Measurements from ENCODE around the gene ARHGAP15.

ARHGAP15 gene

GRCh38 chr2:143280097-143280757, 151.0 kb downstream of the ARHGAP15 start:
- no peak for FAIRE-seq

DNA sequence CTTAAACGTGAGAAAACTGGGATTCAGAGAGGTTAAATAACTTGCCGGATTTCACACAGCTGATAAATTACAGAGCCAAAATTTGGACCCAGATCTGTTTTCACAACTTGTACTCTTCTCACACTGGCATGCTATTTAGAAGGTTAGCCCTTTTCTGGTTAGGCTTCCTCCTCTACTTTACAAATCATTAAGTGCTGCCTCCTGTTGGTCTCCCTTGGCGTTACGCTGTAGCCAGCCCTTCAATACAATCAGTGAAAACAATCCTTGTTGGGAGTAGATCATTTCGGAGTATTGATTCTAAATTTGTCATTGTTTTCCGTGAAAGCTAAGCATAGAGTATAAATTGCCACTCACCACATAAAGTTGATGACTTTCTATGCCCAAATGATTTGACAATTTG, 153.5 kb downstream of the ARHGAP15 start:
- FAIRE-seq: no peak

DNA sequence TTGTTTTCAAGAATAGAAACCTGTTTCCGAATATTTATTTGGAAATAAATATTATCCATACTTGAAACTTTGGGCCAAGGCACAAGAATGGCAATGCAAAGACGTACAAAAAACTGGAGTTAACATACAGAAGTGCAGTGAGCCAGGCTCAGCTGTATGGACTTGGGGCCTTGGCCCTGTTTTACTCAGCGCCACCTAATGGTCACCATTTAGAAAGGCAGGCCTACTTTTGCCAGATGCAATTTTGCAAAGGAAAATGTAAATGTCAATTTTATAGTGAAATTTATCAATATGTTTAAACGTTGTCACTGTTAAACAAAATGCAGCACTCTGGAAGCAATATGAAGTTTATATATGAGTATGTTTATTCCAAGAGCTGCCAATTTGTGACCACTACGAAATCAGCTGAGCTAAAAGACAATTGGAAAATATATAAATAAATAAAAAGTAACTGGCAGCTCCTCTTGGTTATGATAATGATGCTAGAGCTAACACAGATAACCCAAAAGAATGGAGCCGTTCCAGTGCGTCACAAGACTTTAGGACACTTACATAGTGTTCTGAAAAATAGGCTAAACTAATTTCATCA, 155.0 kb downstream of the ARHGAP15 start:
- no peak for FAIRE-seq

GRCh38 chr2:143289025-143289424, 159.8 kb downstream of the ARHGAP15 start:
- FAIRE-seq: no peak

DNA sequence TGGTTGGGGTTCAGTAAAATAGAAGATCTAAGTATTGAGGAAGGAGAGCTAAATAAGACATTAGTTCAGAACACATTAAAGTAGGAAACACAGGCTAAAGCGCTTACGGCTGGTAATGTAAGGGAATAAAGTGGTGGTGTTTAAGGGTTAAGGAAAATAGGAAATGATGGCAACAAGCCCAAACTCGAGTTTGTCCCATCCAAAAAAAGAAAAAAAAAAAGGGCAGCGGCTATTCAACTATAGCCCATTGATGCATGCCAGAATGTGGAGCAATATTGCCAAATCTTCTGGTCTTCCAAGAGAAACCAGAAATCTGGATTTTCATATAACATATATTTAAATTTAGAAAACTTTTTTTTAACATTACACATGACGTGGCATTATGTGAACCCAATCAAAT, 161.0 kb downstream of the ARHGAP15 start:
- no peak for FAIRE-seq

GRCh38 chr2:143294068-143294467, 164.8 kb downstream of the ARHGAP15 start:
- no peak for FAIRE-seq

- no peak for FAIRE-seq
These were observed 166.9 kb downstream of the ARHGAP15 start for GRCh38 chr2:143296089-143296488.

DNA sequence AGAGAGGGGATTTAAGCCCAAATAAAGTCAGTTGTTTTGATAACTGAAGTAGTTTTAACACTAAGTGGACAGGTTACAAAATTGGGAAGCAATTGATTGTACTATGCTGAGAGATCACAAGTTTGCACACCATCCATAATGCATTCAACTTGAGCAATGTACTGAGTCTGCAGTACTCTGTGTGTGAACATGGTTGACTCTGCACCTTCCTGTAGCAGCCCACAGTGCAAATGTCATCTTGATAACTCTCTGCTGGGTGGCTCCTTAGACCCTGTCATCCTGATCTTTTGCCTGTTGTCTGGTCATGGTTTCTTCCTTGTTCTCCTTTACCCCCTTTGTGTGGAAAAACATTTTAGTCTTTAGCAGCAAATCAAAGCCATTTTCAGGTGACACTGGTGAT, 168.0 kb downstream of the ARHGAP15 start:
- FAIRE-seq: no peak

- no peak for FAIRE-seq
These were observed 171.3 kb downstream of the ARHGAP15 start for GRCh38 chr2:143300536-143300935.

DNA sequence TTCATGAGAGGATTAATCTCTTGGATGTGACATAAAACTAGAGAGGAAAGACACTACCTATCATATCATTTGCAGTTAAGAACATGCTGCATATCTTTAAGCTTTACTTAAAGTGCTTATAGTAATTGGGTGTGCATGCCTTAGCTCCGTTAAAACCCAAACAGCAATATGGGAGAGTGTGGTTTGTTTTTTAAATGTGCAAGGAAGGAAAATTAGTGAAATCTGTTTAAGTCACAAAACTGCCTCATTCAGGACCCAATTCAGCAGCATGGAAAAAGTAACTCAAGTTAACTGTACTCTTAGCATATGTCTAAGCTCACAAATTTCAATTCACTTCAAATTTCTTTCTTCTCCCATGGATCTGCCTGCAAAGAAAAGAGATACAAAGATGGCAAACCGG, 182.2 kb downstream of the ARHGAP15 start:
- FAIRE-seq: no peak

DNA sequence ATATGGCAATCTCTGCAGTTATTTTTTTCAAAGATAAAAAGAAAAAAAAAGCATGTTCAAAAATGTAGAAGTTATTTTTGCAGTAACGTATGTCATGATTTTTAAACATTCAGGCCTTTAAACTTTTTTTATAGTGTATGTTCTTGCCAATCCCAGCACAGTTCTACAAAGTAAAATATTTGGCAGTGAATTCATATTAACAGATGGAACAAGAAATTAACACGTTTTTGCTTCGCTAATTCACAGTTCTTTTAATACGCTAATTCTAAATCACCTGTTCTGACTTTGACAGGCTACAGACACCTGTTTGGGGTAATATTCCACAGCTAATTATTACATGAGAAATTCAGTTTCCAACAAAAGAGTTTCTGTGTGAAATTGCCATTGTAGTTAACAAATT, 183.2 kb downstream of the ARHGAP15 start:
- FAIRE-seq: no peak

DNA sequence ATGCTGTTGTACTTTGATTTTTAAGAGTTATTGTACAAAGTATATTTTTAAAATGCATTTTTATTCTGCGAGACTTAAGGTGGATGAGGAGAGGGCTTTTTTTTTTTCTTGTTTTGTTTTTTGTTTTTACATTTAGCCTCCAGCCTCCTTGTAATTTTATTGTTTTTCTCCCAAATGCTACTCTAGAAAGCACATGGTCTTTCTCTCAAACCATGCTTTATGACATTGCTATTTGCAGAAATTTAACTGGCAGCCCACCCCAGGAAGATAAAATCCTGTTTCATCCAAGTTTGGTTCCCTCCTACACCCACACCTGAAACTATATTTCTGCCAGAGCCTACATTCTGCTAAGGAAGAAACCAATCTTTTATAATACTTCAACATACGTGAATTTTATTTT, 184.6 kb downstream of the ARHGAP15 start:
- FAIRE-seq: no peak

- FAIRE-seq: no peak
These were observed 192.8 kb downstream of the ARHGAP15 start for GRCh38 chr2:143321994-143322393.

GRCh38 chr2:143329288-143329687, 200.1 kb downstream of the ARHGAP15 start:
- FAIRE-seq: no peak

DNA sequence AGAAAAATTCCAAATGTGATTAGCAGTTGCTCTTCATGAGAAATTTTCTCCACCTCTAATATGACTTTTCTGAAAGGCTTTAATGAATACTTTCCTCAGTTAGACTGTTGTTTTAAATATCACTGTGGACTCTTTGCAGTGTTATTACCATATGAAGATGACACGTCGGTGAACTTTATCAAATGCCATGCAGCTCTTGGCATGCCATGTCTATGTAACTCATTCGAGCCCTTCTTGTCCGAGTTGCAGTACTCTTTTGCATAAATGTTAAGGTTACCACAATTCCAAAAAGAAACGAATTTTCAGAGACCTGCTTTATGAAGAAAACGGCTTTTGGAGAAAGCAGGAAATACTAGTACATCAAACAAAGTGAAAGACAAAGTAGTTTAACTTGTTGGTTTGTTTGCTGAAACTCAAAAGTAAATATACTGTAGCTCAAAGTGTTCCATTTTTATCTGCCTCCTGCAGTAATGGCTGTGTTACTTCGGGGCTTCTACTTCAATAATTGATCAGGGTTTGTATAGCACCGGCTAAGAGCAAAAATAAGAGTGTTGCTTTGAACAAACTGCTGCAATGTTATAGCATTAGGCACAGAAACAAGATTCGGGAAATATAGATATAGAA, 204.1 kb downstream of the ARHGAP15 start:
- no peak for FAIRE-seq

DNA sequence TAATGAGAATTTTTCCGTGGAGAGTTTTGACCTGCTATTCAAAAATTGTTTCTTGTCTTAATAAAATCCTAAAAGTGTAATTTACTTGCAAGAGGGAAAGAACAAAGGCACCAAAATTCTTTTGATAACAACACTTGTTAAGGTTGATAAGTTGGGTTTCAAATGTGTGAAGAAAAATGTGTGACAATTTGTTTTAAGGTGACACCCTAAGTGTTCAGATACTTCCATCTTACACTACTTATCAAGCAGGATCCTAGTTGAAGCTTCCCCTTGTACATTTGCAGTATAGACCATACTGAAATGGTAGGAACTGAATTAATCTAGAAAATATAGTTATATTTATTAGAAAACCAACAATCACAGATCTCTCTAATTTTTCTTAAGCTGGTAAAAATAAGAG, 204.6 kb downstream of the ARHGAP15 start:
- no peak for FAIRE-seq

- no peak for FAIRE-seq
These were observed 205.6 kb downstream of the ARHGAP15 start for GRCh38 chr2:143334837-143335236.

- FAIRE-seq: no peak
These were observed 207.5 kb downstream of the ARHGAP15 start for GRCh38 chr2:143336719-143337210.

- no peak for FAIRE-seq
These were observed 212.3 kb downstream of the ARHGAP15 start for GRCh38 chr2:143341478-143341877.

DNA sequence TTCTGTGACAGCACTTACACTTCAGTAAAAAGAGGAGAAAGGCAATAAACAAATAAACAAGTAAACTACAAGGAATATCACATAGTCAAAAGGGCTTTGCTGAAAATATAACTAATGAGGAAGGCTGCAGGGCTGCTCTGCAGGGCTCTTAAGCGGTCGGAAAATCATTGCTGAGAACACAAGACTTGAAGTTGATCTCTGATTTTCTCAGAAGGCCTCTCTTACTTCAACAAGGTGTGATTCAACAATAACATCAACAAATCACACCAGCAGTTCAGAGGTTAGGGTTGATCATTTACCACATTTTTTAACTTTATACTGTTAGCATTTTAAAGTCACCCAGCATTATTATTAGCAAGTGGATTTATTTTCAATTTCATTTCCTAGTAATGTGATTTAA, 215.6 kb downstream of the ARHGAP15 start:
- no peak for FAIRE-seq

DNA sequence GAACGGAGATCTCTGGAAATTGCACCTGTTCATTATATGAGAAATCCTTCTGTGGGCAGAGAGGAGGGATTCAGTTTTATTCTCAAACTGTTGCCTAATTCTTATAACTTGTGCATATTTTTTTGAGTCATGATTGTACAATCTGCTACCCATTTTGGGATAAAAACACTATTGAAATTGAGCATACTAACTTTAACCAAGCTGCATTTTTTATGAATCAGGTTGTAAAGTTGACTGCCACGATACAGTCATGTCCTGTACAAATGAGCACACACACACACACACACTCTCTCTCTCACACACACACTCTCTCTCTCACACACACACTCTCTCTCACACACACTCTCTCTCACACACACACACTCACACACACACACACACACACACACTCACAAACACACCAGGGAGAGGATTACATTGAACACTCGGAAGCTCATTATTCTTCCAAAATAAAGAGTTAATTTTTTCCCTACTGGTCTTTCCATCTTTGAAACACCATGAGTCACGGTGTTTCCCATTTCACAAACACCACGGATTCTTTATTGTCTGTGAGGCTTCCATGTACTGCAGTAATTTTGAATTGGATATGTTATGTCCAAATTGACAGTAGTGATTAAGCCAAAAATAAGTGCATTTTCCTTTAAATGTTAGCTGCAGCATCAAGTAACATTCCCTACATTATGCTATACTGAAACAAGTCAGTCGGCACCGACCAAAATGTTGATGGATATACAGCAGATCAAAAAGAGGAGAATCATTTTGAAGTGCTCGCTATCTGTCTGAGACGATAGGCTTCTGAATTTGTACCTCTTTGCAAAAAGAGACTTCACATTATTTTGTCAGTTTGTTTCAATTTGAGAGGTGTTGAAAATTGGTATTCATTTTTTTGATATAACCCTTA, 216.9 kb downstream of the ARHGAP15 start:
- no peak for FAIRE-seq

- FAIRE-seq: no peak
These were observed 218.1 kb downstream of the ARHGAP15 start for GRCh38 chr2:143347271-143347695.

GRCh38 chr2:143347901-143348414, 218.7 kb downstream of the ARHGAP15 start:
- FAIRE-seq: no peak
